A375 (cell line): ENCODE data around the gene YWHAE. TPM values are rescaled to one million over a fixed set of nuclear protein-coding genes. Genes with fewer than 3 reads are reported as not detected.

Source experiments
- small RNA-seq: library from RNA; depleted of rRNA; stranded (forward); fragments of <200 nt; gene quantifications from one replicate; pipeline ENCODE3, GENCODE V24; 2014
- total RNA-seq: library from RNA; depleted of rRNA; stranded (reverse); fragments of >200 nt; shearing (Covaris generic); gene quantifications from 2 replicates; pipeline ENCODE4 v1.2.3, GENCODE V29; 2014; rRNA removed

Gene YWHAE
- total RNA-seq: 480 and 534 TPM in 2 replicates

DNA sequence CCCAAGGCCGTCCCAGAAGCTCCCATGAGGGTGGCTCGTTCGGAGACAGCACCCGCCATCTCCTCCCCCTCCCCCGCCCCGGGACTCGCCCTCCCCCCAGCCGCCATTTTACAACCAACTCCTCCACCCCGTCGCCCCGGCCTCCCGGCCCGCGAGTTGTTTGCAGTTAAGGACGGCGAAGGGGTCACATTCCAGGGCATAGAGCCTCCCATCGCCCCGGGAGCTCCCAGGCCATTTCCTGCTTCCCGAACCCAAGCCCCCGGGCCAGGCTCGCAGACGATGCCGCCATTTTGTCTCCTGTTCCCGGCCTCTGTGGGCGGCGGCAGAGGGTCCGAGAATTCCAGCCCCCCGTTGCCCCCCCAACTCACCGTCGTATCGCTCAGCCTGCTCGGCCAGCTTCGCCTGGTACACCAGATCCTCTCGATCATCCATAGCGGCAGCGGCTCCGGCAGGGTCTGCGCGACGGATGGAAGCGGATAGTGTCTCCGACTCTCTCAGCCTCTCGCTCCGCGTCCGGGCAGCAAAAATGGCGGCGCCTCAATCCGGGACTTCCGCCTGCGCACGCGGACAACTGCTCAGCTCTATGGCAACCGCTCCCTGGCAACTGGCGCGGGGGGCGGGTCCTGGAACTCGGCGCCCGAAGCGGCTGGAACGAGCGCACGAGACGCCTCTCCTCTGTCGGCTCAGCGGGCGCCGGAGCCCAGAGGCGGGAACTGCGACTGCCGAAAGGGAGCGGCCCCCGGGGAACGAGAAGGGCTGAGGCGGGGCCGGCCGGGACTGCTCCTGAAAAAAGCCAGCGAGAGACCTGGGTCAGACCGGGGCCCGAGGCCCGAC, at the start of gene YWHAE:
Gene YWHAE, minus strand, starts transcription at position 544 of the 834 bp plus-strand sequence. Its CDS starts 112 bp downstream, at position 432.

Small RNA genes within 50 kb of the gene (small RNA-seq; reads per million reads assigned to genes)
- not detected for gene AC032044.2

Other genes with a start within 250 kb of the YWHAE start
- gene ABR, start 220.2 kb downstream of the YWHAE start, total RNA-seq: 85.2 and 92.0 TPM in 2 replicates
- gene BHLHA9, start 129.8 kb downstream of the YWHAE start, total RNA-seq: not detected in 2 replicates
- gene TRARG1, start 120.6 kb downstream of the YWHAE start, total RNA-seq: not detected in 2 replicates
- 46.2 and 47.9 TPM in 2 replicates for gene CRK, start 56.0 kb upstream of the YWHAE start, total RNA-seq
- gene MYO1C, start 92.5 kb upstream of the YWHAE start, total RNA-seq: 104 and 107 TPM in 2 replicates
- gene INPP5K, start 116.4 kb upstream of the YWHAE start, total RNA-seq: 61.0 and 73.0 TPM in 2 replicates
- 40.1 and 46.4 TPM in 2 replicates for gene PITPNA, start 162.6 kb upstream of the YWHAE start, total RNA-seq
- gene SLC43A2, start 228.6 kb upstream of the YWHAE start, total RNA-seq: 0.77 and 1.4 TPM in 2 replicates
- gene SCARF1, start 245.5 kb upstream of the YWHAE start, total RNA-seq: 0.19 and 0.41 TPM in 2 replicates
- gene RILP, start 249.6 kb upstream of the YWHAE start, total RNA-seq: 13.8 and 17.3 TPM in 2 replicates